Calu3 (cell line): ENCODE measurements around the gene MYO1E. TPM values are rescaled to one million over a fixed set of nuclear protein-coding genes. Genes with fewer than 3 reads are reported as not detected.

Source experiments
- BruUV-seq: library from RNA; stranded (reverse); fragments of 400-500 nt; replicated peaks from 2 replicates; lab custom pipeline; 2021; lab: Mats Ljungman, UMichigan
- CTCF ChIA-PET: fragments of 300-600 bp; sonication (Branson Sonifier 250); formaldehyde crosslinking; loops from one replicate; lab custom pipeline; 2022; ENCODE audit warnings: antibody characterized with exemption; lab: Charles Lee
- DNase-seq: peaks from one replicate; pipeline ENCODE4 v3.0.0; 2022
- H3K27ac Mint-ChIP-seq: one replicate; pipeline ENCODE4 v1.8.0; 2022; ENCODE audit warnings: mixed read lengths; ENCODE audit not compliant: unreplicated experiment
- H3K27me3 Mint-ChIP-seq: one replicate; pipeline ENCODE4 v1.8.0; 2022; ENCODE audit warnings: mixed read lengths; ENCODE audit not compliant: unreplicated experiment
- H3K36me3 Mint-ChIP-seq: one replicate; pipeline ENCODE4 v1.8.0; 2022; ENCODE audit warnings: mild to moderate bottlenecking, moderate library complexity, mixed read lengths; ENCODE audit not compliant: insufficient read depth, unreplicated experiment
- H3K4me1 Mint-ChIP-seq: one replicate; pipeline ENCODE4 v1.8.0; 2022; ENCODE audit warnings: mild to moderate bottlenecking, low read depth, mixed read lengths; ENCODE audit not compliant: unreplicated experiment
- H3K4me3 Mint-ChIP-seq: one replicate; pipeline ENCODE4 v1.8.0; 2022; ENCODE audit warnings: mild to moderate bottlenecking, low read depth, moderate library complexity, mixed read lengths; ENCODE audit not compliant: unreplicated experiment
- H3K9me3 Mint-ChIP-seq: one replicate; pipeline ENCODE4 v1.8.0; 2022; ENCODE audit warnings: low read depth, mixed read lengths; ENCODE audit not compliant: unreplicated experiment
- CTCF ChIP-seq: fragments of 200-600 bp; IDR thresholded peaks from one replicate; pipeline ENCODE4 v1.8.0; 2022; ENCODE audit warnings: antibody characterized with exemption; ENCODE audit not compliant: unreplicated experiment
- intact Hi-C: fragments of 100-400 bp; cut with micrococcal nuclease; formaldehyde crosslinking; loops from one replicate; pipeline ENCODE4 v1.10.0; 2022; ENCODE audit not compliant: unreplicated experiment
- total RNA-seq: library from RNA; stranded (reverse); gene quantifications from 2 replicates; pipeline ENCODE4 v1.2.3, GENCODE V29; 2022

The MYO1E gene
- total RNA-seq, 1 experiment from 2014 or later, result 617 TPM

- Mint-ChIP-seq H3K9me3 (no peaks in the 10 kb centered on the region), H3K27me3 (no peaks in the 10 kb centered on the region), H3K4me3 (no peak overlapping the region), H3K36me3 (no peaks in the 10 kb centered on the region), H3K4me1 (peaks cover 28% of the 10 kb centered on the region), H3K27ac (no peak overlapping the region)
- intact Hi-C loops, result no loop called here
- no peak for TF ChIP-seq CTCF
- BruUV-seq, result no TSS peak
- CTCF ChIA-PET, result no interaction called here
- DNase-seq, result no peak
These were observed 27.6 kb upstream of the MYO1E start for GRCh38 chr15:59400103-59400813.

DNA sequence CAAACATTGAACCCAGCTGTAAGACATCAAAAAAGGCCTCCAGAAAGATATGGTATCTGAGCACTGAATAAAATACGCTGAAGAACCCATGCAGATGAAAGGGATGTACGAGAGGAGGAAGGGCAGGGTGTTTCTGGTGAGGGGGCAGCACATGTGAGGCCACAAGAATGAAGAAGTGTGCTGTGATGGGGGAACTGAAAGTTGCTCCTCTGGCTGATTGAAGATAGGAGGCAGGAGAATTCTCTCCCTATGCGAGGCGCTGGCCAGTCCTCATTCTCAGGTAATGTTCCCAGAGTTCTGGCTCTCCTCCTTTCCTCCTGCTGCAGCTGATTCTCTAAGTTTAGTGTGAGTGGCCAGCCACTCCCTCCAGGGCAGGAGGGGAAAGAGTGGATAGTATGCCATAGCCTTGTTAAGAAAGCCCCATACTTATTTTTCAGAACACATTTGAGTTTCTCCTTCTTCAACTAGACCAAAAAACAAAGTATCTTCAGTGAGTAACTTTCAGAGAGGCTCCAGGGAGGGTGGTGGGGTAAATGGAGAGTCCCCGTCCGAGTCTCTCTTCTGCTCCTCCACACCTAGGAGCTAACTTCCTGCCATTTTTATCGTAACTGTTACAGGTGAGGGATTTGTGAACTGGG lies 26.9 kb upstream of the MYO1E start:
- CTCF ChIA-PET, result no interaction called here
- BruUV-seq, result no TSS peak
- no peak for TF ChIP-seq CTCF
- Mint-ChIP-seq H3K4me3 (no peak overlapping the region), H3K9me3 (no peaks in the 10 kb centered on the region), H3K27me3 (no peaks in the 10 kb centered on the region), H3K27ac (no peak overlapping the region), H3K4me1 (peaks cover 28% of the 10 kb centered on the region), H3K36me3 (no peaks in the 10 kb centered on the region)
- no peak for DNase-seq
- intact Hi-C loops, result no loop called here

- intact Hi-C loops, result no loop called here
- no peak for TF ChIP-seq CTCF
- Mint-ChIP-seq H3K4me1 (peaks cover 28% of the 10 kb centered on the region), H3K27me3 (no peaks in the 10 kb centered on the region), H3K27ac (no peak overlapping the region), H3K4me3 (no peak overlapping the region), H3K36me3 (no peaks in the 10 kb centered on the region), H3K9me3 (no peaks in the 10 kb centered on the region)
- DNase-seq, result no peak
- CTCF ChIA-PET, result interaction anchor here (1.2 kb wide), 1 partner anchor 12 kb away, joined by 3 read pairs; no protein-coding TSS in a partner anchor
- no TSS peak for BruUV-seq
These were observed 25.5 kb upstream of the MYO1E start for GRCh38 chr15:59398220-59398619.

GRCh38 chr15:59396679-59397078 lies 24.0 kb upstream of the MYO1E start:
- H3K27me3 Mint-ChIP-seq, result no peaks in the 10 kb centered on the region
- CTCF ChIA-PET, result interaction anchor here (2.0 kb wide), 1 partner anchor 14 kb away, joined by 7 read pairs; no protein-coding TSS in a partner anchor
- no peaks in the 10 kb centered on the region for H3K36me3 Mint-ChIP-seq
- BruUV-seq, result no TSS peak
- no peak overlapping the region for H3K27ac Mint-ChIP-seq
- intact Hi-C loops, result no loop called here
- H3K4me1 Mint-ChIP-seq, result peaks cover 25% of the 10 kb centered on the region
- no peak overlapping the region for H3K4me3 Mint-ChIP-seq
- H3K9me3 Mint-ChIP-seq, result no peaks in the 10 kb centered on the region
- no peak for TF ChIP-seq CTCF
- no peak for DNase-seq
